AG10803 (cell line): ENCODE results near the gene SLC9A3.

Experiments used
- DNase-seq: peaks from one replicate; pipeline ENCODE4 v3.0.0; 2010; ENCODE audit warnings: low read depth
- H3K4me3 ChIP-seq: 2 replicates; pipeline ENCODE4 v1.5.1; 2011; ENCODE audit warnings: mild to moderate bottlenecking, low read length, control low read depth
- CTCF ChIP-seq: conservative IDR thresholded peaks from 2 replicates; pipeline ENCODE4 v1.5.1; 2011; ENCODE audit warnings: mild to moderate bottlenecking, low read length, control low read depth, inconsistent platforms

SLC9A3 gene

GRCh38 chr5:462051-462481 lies 62.2 kb downstream of the SLC9A3 start:
- TF ChIP-seq CTCF = no peak
- DNase-seq = no peak

GRCh38 chr5:460273-460625 lies 64.0 kb downstream of the SLC9A3 start:
- H3K4me3 ChIP-seq = no peak overlapping the region

More at GRCh38 chr5:462051-462481, 62.2 kb downstream of the SLC9A3 start:
- H3K4me3 ChIP-seq = no peak overlapping the region

GRCh38 chr5:459562-460272 lies 64.5 kb downstream of the SLC9A3 start:
- H3K4me3 ChIP-seq = no peak overlapping the region
- no peak for DNase-seq
- TF ChIP-seq CTCF = no peak

More at GRCh38 chr5:460273-460625, 64.0 kb downstream of the SLC9A3 start:
- TF ChIP-seq CTCF = no peak
- no peak for DNase-seq

GRCh38 chr5:458547-459353 lies 65.5 kb downstream of the SLC9A3 start:
- no peak for TF ChIP-seq CTCF
- DNase-seq = peak; percentile 49
- H3K4me3 ChIP-seq = no peak overlapping the region

- DNase-seq = no peak
- no peak for TF ChIP-seq CTCF
Observed at GRCh38 chr5:457195-457961, 66.9 kb downstream of the SLC9A3 start.

GRCh38 chr5:456351-457194 lies 67.7 kb downstream of the SLC9A3 start:
- TF ChIP-seq CTCF = no peak
- no peak for DNase-seq
- H3K4me3 ChIP-seq = no peak overlapping the region

More at GRCh38 chr5:457195-457961, 66.9 kb downstream of the SLC9A3 start:
- H3K4me3 ChIP-seq = no peak overlapping the region
